RWPE2 (cell line): ENCODE measurements around the gene UBE2R2.

Experiments
- ATAC-seq: fragments of 200-7000 bp; cut with Tn5 transposase; 3 replicates; pipeline ENCODE4 v1.9.1; 2021; ENCODE audit warnings: low read depth
- DNase-seq: peaks from one replicate; pipeline ENCODE4 v3.0.0-alpha.2; 2020; ENCODE audit warnings: low spot score
- H3K27ac ChIP-seq: fragments of 450-650 bp; 2 replicates; pipeline ENCODE4 v1.5.1; 2017; ENCODE audit warnings: mild to moderate bottlenecking; ENCODE audit not compliant: poor library complexity, severe bottlenecking
- H3K27me3 ChIP-seq: fragments of 250-450 bp; sonication (Bioruptor Pico); 2 replicates; pipeline ENCODE4 v1.5.1; 2021; ENCODE audit warnings: mild to moderate bottlenecking, moderate library complexity; ENCODE audit not compliant: insufficient read depth, poor library complexity, severe bottlenecking
- H3K36me3 ChIP-seq: fragments of 250-450 bp; sonication (Bioruptor Pico); 2 replicates; pipeline ENCODE4 v1.5.1; 2020; ENCODE audit warnings: low read depth, mild to moderate bottlenecking, moderate library complexity
- H3K4me1 ChIP-seq: fragments of 250-450 bp; sonication (Bioruptor Pico); 2 replicates; pipeline ENCODE4 v1.5.1; 2021; ENCODE audit warnings: mild to moderate bottlenecking, moderate library complexity; ENCODE audit not compliant: insufficient read depth, poor library complexity, severe bottlenecking
- H3K4me3 ChIP-seq: fragments of 250-450 bp; sonication (Bioruptor Pico); 2 replicates; pipeline ENCODE4 v1.5.1; 2021; ENCODE audit warnings: mild to moderate bottlenecking, moderate library complexity; ENCODE audit not compliant: severe bottlenecking
- H3K9me3 ChIP-seq: fragments of 250-450 bp; sonication (Bioruptor Pico); 2 replicates; pipeline ENCODE4 v1.5.1; 2021; ENCODE audit warnings: mild to moderate bottlenecking, moderate library complexity; ENCODE audit not compliant: severe bottlenecking
- CTCF ChIP-seq: fragments of 450-650 bp; IDR thresholded peaks from one replicate; pipeline ENCODE4 v1.5.1; 2017; ENCODE audit warnings: mild to moderate bottlenecking, moderate library complexity; ENCODE audit not compliant: poor library complexity, severe bottlenecking

The UBE2R2 gene

GRCh38 chr9:33893861-33894260, 76.9 kb downstream of the UBE2R2 start:
- no peak overlapping the region for H3K27ac ChIP-seq
- H3K36me3 ChIP-seq = peaks cover 36% of the 10 kb centered on the region
- no peaks in the 10 kb centered on the region for H3K27me3 ChIP-seq
- H3K4me3 ChIP-seq = no peak overlapping the region
- no peak for ATAC-seq
- no peaks in the 10 kb centered on the region for H3K4me1 ChIP-seq
- no peaks in the 10 kb centered on the region for H3K9me3 ChIP-seq
- DNase-seq = no peak
- TF ChIP-seq CTCF = no peak

GRCh38 chr9:33894316-33894715, 77.4 kb downstream of the UBE2R2 start:
- H3K27ac ChIP-seq = no peak overlapping the region
- no peak for TF ChIP-seq CTCF
- no peaks in the 10 kb centered on the region for H3K27me3 ChIP-seq
- no peak overlapping the region for H3K4me3 ChIP-seq
- DNase-seq (no peak), ATAC-seq (no peak)
- no peaks in the 10 kb centered on the region for H3K4me1 ChIP-seq
- H3K9me3 ChIP-seq = no peaks in the 10 kb centered on the region
- peaks cover 41% of the 10 kb centered on the region for H3K36me3 ChIP-seq

- no peaks in the 10 kb centered on the region for H3K27me3 ChIP-seq
- peaks cover 2% of the 10 kb centered on the region for H3K4me1 ChIP-seq
- no peak for TF ChIP-seq CTCF
- no peak overlapping the region for H3K27ac ChIP-seq
- H3K4me3 ChIP-seq = no peak overlapping the region
- no peaks in the 10 kb centered on the region for H3K9me3 ChIP-seq
- DNase-seq (no peak), ATAC-seq (no peak)
- peaks cover 48% of the 10 kb centered on the region for H3K36me3 ChIP-seq
These were observed 86.3 kb downstream of the UBE2R2 start for GRCh38 chr9:33903157-33903780.

- no peak for DNase-seq
These were observed 88.2 kb downstream of the UBE2R2 start for GRCh38 chr9:33905137-33905536.

More at GRCh38 chr9:33905137-33905536, 88.2 kb downstream of the UBE2R2 start:
- H3K36me3 ChIP-seq = peaks cover 40% of the 10 kb centered on the region
- H3K27ac ChIP-seq = no peak overlapping the region
- no peak for ATAC-seq
- TF ChIP-seq CTCF = no peak
- no peak overlapping the region for H3K4me3 ChIP-seq
- H3K27me3 ChIP-seq = no peaks in the 10 kb centered on the region
- peaks cover 2% of the 10 kb centered on the region for H3K4me1 ChIP-seq
- H3K9me3 ChIP-seq = no peaks in the 10 kb centered on the region
